ENCODE data around the gene RAD51AP2.
"Not testable (repeated sequence)": the region's sequence is repeated elsewhere in the genome, so short reads cannot be mapped to it uniquely, and the experiment has no call there.

Gene RAD51AP2

DNA sequence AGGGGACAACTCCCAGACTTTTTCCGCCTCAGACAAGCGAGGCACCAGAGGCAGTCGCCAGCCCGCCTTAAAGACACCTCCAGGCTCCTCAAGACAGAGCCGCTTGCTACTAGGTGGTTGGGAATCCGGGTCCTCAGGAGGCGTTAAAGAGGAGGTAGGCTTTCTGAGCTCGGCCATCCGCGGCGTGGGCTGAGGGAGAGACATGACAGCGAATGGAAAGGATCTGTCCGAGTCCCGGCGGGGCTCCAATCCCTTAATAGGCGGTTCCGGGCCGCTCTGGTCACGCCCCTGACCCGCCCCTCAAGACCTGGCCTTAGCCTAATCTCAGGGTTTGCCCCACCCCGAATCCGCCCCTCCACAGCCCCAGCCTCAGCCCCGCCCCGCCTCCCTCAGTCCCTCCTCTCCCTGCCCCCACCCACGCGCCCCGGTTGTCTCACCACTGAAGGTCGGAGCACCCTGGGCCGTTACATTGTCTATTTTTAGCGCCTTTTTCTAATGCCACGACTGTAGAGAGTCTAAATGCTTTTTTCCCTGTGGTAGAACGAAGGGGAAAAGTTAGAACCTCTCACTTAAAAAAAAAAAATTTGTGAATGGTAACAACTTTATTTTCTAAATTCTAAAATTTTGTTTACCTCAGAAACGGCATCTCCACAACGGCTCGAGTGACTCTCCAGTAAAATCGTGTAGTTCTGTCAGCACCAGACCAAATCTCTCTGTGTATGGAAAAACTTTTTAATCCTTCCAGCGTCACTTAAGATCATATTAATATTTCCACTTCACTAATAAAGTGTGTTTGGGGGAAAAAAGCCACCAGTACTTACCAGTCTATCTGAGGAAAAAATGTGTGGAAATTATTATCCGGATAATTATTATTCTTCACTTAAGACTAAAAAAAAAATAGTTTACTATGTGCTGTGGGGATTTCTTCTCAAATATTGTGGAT lies at the start of gene RAD51AP2:
Gene RAD51AP2, minus strand, starts transcription at position 229 of the 943 bp plus-strand sequence. Its CDS starts 25 bp downstream, at position 204.
- peak; percentile 86 for DNase-seq

DNA sequence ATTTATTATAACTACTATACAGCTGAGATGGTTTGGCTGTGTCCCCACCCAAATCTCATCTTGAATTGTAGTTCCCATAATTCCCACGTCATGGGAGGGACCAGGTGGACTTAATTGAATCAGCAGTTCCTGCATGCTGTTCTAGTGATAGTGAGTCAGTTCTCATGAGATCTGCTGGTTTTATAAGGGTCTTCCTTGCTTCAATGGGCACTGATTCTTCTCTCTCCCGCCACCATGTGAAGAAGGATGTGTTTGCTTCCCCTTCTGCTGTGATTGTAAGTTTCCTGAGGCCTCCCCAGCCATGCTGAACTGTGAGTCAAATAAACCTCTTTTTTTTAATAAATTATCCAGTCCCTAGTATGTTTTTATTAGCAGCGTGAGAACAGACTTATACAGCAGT lies 47.5 kb upstream of the RAD51AP2 start:
- not testable (repeated sequence) for DNase-seq

DNA sequence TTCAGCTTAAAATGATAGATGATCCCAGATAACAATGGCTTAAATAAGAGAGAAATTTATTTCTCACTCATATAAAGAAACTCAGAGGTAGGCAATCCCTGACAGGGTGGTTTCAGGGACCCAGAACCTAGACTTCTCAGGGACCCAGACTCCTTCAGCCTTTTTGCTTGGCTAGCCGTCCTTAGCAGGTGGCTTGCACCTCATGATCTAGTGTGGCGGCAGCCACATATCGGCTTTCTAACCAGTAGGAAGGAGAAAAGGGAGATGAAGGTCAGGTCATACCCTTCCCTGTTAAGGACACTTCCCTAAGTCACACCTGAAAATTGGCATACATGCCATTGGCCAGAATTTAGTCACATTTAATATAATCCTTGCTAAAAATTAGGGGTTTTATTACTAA lies 40.6 kb upstream of the RAD51AP2 start:
- no peak for DNase-seq

DNA sequence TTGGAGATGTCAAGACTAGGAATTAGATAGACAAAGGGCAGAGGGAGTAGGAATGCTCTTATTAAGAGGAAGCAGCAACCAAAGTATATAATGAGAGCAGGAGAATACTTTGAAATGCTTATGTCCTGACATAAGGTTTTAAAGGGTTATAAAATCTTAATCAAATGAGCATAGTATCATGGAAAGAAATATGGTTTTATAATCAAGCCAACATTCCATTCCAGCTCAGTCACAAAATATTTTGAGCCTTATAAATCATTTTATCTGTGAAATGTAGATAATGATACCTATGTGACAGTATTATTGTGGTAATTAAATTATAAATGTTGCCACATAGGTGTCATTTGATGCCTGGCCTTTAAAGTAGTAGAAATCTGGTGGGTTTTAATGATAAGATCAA lies 39.8 kb upstream of the RAD51AP2 start:
- DNase-seq, result no peak

DNA sequence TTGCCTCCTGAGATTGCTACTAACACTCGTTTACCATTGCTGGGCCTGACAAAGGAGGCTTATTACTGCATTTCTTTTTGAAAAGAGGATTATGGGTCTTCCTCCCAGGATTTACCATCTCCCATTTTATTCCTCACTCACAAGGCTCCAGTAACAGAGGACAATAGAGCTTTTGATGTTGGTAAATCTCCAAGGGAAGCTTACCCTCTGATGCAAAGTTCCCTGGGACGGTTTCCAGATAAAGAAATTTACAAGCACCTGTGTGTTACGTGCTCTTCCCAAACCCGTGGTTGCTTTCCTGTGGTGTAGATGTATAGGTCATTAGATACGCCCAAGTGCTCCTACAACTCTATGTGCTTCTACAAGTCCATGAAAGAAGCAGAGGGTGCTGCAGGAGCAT lies 39.4 kb upstream of the RAD51AP2 start:
- peak; percentile 14 for DNase-seq

DNA sequence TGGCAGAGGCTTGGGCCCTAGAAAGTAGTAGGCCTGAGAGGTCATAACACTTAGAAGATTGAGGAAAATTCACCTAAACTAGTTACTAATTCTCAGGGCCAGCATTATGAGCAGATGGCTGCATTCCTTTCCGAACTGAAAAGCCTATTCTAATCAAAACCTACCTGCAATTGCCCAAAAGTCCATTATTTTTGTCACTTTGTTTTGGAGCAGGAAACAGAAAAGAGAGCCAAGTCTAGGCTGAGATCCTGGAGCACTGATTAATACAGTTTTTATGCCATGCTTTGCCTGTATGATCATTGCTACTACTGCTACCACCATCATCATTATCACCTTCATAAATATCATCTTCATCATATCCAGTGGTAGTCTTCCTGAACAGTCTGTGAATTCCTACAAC lies 36.9 kb upstream of the RAD51AP2 start:
- no peak for DNase-seq

DNA sequence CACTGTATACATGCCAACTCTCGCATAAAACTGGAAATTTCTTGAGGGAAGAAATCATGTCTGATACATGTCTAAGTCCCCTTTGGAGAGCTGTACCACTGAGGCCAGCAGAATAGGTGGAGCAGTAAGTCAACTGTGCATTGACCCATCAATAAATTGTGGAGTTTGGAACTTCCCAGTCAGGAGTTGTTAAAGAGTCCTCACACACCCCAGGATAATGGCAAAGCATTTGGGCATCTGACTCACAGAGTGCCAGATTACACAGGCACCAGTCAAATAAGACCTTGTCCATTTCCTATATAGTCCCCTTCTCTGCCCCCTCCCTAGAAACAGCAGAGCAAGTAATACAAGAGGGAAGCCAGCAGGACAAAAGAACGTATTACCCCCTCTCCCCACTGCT lies 32.7 kb upstream of the RAD51AP2 start:
- DNase-seq, result no peak

DNA sequence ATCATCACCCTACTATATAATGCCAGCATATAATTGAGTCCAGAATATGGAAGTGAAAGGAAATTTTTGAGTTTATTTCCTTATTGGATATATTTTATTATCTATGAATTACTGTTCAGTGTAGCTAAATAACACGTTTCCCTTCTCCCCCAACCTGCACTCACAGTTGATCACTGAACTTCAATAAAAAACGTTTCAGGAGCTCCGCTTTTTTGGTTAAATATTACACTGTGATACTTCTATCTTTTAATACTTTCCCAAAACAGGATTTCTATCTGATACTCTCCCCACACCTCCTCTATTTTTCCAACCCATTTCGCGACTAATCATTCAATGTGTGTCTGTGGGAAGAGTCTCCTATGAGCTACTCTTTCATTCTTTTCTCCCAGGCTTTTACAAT lies 29.5 kb upstream of the RAD51AP2 start:
- no peak for DNase-seq

DNA sequence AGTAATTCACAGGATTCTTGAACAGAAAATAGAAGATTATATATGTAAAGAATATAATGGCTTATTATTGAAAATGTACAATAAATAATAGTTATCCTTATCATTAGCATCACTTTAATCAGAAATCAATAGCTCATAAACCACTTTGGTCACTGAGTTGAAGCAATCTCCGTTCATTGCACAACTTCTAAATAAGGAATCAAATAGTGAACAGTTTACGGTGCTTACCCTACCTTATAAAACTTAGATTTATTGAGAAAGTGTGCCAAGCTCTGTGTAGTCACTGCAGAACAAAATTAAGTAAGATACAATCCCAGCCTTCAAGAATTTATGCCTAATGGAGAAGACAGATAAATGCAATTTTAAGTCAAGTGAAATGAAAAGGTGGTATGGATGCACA lies 29.0 kb upstream of the RAD51AP2 start:
- no peak for DNase-seq

DNA sequence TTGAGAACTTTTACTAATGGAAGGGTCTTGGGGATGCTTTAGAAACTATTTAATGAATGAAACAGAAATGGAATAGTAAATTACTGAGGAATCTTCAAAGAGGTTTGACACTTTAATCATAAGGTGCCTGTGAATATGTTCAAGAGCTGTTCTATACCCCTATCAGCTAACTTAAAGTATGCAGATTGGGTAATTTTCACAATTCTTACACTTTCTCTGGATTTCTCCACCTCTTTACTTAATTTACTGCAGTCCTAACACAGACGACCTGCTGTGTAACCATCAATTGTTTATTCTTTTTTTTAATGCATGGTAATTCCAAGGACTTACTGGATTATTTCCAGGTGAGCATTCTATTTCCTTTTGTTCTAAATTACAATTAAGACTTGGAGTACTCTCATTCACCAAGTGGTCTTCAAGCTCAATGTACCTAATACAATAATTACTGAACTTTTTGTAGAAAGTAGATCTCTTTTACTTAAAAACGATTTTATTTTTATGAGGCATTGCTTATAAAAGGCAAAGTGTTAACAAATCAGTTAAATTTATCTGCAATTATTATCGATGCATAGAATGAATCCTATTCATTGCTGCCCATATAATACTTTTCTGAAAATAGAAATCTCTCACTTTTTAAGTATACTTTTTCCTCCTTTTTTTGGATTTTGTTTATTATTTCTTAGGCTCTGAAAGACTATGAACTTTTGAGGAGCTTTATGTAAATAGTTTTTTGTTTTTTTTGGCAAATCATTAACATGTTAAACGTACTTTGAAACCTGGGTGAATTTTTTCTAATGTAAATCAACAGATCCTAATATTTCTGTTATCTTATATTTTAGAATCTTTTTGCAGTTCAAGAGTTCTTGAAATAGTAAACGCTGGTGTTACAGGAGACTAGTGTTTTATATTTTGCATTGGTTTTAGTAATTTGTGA lies 27.7 kb upstream of the RAD51AP2 start:
- no peak for DNase-seq

DNA sequence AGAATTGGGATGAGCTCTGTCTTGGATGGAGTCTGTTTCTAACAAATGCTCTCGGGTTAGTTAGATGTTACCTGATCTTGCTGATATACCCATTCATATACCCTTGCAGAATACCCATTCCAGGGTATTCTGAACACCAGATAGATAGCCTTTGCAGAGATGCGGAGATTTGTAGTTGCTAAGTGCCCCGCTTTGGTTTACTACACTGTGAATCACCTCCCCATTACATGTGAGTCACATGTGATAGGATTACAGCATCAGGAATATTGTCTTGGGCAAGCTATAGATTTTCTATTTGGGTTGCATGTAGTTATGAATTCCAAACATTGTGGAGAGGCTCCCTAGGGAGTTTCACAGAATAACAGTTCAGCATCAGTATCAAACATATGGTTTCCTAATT lies 26.0 kb upstream of the RAD51AP2 start:
- DNase-seq, result no peak

DNA sequence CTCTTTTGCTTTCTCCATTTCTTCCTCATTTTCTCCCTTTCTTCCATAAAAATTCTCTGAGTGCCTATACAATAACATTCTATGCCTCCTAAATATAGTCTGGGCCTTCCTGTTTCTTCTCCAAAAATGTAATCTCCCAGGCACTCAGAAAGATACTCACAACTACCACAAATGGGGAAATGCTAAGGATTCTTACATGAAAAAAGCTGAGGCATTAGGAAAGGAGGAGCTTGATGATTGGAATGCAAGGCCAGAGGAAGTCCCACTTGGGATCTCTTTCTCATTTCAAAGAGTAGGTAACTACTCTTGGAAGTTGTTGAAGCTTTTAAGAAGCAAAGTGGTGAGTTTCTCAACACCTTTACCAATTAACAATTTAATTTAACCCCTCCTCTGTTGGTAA lies 25.6 kb upstream of the RAD51AP2 start:
- DNase-seq, result no peak

DNA sequence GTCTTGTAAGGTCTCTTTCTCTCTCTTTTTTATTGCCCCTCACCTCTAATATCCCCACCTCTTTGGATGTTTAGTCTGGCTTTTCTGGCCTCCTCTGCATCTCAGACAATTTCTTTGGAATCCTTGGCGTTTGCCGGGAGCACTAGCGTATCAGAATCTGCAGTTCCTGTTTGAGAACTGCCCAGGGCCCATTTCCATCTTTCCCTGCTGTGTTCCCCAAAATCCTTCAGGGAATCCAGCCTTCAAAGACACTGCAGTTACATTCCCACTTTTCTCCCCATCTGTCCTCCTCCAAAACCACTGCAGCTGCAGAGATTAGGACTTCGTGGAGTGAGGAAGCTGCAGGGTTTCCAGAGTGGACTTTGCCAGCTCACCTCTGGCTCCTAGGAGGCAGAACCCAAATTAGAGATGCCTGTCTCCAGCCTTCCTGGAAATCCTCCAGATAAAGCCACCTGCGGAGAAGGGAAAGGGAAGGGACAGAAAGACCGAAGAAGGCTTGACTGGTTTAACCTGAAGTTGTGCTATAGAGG lies 25.0 kb upstream of the RAD51AP2 start:
- no peak for DNase-seq

DNA sequence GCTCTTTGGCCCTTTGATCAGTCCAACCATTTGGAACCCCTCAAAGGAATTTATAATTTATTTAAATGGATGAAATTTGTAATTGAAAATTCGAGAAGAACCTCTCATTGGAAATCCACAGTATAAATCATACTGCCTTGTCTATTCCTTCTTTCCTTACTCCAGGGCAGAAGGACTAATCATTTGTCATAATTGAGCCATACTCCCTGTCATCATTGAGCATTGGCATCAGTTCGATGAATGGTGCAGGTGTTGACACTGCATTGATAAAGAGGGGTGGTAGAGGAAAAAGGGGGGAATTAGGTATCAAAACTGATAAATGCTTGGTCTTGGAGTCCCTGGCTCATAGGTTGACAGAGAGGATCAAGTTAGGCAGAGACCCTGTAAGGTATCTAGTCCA lies 24.2 kb upstream of the RAD51AP2 start:
- no peak for DNase-seq

DNA sequence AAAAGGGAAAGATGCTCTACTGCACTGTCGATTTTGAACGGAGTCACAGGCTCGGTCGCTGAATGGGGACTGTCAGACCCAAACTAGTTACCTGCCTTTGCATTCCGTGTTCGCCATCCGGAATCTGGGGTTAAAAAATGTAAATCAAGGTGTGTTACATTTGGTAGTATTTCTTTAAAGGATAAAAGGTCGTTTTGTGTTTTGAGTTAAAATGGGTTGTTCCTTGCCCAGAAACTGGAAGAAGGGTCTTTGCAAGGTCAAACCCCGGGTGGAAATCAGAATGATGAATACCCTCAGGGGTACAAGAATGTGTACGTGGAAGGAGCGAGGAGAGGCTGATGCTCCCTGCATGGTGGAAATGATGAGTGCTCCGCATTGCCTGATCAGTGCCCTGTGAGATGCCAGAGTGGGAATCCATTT lies 23.3 kb upstream of the RAD51AP2 start:
- DNase-seq, result no peak

DNA sequence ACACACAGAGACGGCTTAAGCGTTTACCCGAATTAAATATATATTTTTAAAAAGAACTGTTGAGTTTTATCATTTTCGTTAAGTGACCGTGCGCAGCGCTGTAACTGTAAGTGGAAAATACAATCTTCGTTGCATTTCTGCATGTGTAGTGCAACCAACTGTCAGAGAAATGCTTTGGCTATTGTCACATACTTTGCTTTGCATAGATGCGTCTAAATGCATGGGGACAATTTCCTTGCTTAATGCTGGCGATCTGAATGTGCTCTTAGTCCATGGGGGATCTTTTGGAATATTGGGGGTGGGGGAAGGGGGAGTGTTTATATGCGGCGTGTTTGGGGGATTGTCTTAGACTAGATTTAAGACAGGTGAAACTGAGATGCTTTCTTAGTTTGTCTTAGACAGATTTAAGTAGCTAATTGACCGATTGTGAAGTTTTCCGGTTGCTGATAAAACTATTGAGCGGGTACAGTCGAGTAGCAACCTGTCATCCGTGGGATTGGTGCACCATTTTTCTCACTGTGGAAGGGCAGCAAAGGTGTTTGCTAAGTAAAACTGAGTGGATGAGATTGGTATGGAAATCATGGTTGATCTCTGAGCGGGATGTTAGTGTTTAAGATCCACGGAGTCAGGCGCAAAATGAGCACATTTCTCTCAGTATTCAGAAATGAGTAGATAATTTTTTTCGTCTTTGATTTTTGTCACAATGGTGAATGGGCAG lies 22.7 kb upstream of the RAD51AP2 start:
- peak; percentile 35 for DNase-seq

DNA sequence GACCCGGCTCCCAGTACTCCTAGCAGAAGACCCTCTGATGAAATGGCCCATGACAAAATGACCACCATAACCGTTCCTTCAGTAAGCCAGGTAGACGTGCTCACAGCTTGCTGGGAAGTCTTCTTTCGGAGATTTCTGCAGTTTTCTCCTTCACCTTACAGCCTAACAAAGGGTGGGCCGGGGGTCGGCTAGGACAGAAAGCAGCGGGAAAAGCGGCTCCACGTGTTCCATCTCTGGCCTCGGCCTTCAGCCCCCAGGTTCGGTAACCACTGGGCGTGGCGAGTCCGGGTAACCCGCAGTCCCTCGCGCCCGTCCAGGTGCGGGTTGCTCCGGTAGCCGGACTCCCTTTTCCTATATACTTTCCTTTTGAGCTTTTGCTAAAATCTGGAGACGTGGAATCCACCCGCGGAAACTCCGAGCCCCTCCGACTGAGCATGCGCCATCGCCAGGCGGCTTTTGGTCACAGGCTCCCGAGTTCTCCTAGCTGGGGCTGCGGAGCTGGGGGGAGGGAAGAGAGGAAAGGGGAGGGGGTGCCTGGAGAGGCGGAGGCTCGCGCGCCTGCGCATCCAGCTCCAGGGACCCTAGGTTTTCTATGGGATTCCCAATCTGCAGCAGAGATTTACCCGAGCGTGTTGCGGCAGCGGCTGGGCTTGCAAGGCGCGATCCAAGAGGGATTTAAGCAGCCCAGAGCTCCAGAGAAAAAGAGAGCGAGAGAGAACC lies 22.0 kb upstream of the RAD51AP2 start, which contains the start of gene VSNL1:
Gene VSNL1, plus strand, starts transcription at position 604 of the 720 bp plus-strand sequence. CDS start 51,379 bp downstream, outside the sequence.
- peak; percentile 97 for DNase-seq

DNA sequence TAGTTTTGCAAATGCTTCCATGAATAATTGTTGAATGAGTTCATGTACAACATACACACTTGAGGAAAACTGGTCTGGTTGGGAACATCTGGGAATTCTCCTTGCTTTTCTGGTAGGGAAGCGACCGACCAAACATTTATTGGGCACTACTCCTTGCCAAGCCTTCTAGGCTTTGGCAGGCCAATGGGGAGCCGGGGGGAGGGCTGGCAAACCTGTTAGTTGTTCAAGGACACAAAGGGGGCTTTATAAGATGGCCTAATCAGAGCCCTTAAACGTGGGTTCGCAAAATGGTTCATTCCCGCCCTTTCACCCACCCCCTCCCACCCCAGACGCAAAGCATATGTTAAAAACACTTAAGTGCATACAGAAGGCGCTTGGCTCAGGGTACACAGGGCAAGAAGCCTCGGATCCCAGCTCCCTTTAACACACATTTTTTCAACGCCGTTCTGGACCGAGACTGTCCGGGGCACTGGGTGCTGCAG lies 21.4 kb upstream of the RAD51AP2 start:
- DNase-seq, result peak; percentile 40

DNA sequence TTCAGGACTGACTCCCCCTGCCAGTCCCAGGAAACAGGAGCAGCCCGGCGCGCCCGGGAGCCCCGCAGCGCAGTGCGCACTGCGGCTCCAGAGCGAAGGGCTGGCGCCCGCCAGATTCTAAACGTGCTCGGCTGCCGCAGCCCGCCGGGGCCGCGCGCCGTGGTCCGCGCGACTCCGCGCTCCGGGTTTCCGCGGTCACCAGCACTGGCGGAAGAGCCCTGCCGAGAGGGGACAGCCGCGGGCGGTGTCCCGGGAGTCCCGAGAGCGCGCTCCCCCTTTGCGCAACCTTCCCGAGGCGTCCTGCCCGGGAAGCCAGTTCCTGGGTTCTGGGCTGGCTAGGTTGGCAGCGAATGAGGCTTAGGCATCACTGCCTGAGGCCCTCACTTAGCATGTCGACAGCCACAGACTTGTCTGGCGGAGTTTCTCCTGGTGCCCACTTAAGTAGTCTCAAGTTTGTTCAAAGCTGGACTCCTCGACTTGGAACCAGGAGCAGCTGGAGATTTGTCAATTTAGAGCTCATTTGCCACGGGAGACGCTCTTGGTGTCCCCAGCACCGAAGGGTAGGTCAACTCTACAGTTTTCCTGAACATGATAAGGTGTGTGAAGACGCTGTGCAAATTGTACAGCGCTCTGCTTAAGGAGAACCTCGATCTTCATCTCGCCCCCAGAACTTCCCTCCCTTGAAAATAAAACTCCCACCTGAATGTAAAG lies 20.8 kb upstream of the RAD51AP2 start:
- peak; percentile 81 for DNase-seq

DNA sequence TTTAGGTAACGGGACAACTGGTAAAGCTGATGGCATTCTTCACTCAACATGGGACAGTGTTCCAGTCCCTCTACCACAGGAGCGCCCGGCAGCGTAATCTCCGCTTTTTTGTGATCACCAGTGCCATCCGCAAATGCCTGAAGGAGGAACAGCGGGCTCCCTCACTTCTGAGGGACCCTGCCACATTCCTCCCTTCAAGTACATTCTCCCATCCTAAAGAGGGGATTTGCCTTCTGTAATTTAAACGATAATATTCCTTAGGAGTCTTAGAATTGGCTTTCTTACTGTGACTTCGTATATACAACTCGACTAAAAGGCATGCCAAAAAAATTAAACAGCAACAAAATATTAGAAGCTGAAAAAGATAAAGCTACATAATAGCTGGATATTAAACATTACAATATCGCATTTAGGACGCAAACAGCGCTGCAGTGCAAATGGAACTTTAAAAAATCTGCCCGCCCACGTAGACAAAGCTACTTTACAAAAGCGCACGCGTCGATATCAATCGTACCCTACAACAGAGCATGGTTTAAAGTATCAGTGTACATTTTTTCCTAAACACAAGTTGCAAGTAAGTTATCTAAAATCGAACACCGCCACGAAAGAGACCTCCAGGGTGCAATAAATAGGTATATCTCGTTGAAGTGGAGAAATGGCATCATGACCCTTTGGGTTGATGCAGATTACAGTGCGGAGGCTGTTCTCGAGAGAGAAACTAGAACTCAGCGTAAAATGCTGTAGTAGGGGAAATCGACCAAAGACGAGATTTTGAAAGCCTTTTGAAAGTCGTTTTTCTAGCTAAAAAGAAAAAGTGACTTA lies 20.0 kb upstream of the RAD51AP2 start:
- no peak for DNase-seq

Measured in NCI-H345 (cell line).